GM12872 (cell line): ENCODE results near the gene KIAA1217.

ENCODE experiments used
- TF ChIP-seq, protein P1 (sequence below): IDR thresholded peaks from 3 replicates; pipeline ENCODE4 v1.5.1; 2011; ENCODE audit warnings: low read depth, mild to moderate bottlenecking, low read length, moderate library complexity; ENCODE audit not compliant: insufficient read depth

KIAA1217 gene

DNA sequence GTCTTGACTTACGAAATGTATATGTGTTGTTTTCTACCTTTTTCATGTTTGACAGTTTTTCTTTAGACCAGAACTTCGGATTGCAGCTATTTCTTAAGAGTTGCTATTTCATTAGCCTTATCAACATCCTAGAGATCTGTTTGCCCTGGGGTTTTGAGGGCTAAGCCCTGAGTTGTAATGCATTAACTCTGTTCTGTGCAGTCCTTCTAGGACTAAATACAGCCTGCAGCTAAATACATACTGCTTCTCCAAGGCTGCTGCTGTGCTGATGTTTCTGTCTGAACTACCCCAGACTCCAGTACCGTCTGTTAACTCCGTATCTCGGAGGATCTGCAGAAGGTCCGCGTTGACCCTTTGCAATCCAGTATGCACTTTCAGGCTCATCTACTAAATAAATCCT, 26.5 kb downstream of the KIAA1217 start:
- TF ChIP-seq, protein P1, sequence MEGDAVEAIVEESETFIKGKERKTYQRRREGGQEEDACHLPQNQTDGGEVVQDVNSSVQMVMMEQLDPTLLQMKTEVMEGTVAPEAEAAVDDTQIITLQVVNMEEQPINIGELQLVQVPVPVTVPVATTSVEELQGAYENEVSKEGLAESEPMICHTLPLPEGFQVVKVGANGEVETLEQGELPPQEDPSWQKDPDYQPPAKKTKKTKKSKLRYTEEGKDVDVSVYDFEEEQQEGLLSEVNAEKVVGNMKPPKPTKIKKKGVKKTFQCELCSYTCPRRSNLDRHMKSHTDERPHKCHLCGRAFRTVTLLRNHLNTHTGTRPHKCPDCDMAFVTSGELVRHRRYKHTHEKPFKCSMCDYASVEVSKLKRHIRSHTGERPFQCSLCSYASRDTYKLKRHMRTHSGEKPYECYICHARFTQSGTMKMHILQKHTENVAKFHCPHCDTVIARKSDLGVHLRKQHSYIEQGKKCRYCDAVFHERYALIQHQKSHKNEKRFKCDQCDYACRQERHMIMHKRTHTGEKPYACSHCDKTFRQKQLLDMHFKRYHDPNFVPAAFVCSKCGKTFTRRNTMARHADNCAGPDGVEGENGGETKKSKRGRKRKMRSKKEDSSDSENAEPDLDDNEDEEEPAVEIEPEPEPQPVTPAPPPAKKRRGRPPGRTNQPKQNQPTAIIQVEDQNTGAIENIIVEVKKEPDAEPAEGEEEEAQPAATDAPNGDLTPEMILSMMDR, result no peak

DNA sequence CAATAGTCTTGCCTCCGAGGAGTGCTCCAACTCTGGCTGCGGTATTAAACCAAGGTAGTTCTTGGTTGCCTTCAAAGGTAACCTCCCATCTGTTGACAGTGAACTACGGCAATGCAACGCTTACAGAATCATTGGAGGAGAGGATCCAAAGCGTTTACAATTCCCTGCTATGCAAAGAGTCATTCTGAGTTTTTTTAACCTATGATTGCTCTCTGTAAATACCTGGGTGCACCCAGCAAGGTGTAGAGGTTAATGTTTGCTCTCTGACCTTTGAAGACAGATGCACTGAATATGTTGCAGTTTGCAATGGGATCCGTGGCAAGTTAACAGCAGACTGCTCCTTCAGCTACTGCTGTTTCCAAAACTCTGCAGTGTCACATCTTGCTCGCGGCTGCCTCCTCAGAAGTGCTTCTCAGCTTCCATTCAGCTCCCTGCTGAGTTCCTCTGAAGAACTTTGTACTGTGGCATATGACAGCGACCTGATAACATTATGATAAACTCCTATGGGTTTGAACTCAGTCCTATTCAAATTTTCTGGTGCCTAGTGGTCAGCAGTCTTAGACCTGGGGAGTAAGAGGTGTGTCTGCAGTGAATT, 29.0 kb downstream of the KIAA1217 start:
- TF ChIP-seq, protein P1, result no peak

DNA sequence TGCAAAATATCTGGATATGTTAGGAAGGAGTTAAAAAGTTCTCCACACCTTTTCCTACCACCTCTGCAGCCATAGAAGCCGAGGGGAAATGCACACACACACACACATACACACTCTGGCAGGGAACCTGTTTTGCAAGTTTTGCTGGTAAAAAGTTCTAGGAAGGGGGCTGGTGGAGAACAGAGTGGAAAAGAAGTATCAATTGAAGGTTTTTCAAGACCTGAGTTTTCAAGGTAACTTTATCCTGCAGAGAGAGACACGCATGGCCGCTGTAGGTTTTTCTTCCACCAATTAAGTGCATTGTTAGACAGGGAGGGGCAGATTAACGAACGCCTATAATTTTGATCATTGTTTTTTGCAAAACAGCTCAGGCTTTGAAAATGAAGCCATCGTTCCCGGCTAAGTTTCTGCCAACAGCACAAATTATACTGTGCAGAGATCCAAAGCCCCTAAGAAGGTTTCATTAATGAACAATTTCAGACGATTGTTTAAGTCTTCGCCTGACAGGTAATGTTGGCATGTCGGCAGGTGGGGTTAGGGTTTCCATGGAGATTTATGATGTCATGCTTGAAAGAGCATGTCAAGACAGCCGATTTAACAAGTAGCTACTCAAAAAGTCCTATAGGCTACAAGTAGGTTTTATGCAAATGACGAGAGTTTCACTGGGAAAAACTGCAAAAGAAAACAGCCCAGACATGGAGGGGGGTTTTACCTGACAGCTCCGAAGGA, 29.7 kb downstream of the KIAA1217 start:
- TF ChIP-seq, protein P1, result no peak

DNA sequence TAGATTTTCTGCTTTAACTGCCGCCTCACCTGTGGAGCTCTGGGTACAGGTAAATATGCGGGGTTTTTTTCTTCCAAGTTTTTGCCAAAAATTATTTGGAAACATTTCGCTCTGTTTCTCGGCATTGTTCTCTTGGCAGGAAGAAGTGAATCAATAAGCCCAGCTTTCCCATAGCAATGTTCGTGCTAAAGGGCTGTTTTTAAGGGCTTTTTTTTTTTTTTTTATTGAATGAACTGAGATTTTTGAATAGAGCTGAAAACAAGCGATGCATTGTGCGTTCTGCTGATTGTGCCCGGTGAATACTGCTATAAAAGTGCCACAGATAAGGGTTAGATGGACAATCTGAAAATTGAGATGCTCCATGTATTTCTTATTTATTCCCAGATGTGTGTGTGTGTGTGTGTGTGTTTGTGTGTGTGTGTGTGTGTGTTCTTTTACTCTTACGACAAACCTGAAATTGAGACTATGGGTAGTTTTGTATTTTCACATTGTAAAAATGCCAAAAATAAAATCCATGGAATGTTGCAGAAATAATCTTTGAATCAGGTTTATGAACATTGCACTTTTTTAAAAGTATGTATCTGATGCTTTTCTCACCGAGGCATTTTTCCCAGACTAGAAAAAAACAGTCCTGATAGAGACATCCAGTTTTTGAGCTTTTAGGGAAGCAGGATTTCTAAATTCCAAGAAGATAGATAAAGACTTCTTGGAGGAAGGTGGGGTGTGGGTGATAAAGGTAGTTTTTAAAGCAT, 30.5 kb downstream of the KIAA1217 start:
- TF ChIP-seq, protein P1, result no peak

DNA sequence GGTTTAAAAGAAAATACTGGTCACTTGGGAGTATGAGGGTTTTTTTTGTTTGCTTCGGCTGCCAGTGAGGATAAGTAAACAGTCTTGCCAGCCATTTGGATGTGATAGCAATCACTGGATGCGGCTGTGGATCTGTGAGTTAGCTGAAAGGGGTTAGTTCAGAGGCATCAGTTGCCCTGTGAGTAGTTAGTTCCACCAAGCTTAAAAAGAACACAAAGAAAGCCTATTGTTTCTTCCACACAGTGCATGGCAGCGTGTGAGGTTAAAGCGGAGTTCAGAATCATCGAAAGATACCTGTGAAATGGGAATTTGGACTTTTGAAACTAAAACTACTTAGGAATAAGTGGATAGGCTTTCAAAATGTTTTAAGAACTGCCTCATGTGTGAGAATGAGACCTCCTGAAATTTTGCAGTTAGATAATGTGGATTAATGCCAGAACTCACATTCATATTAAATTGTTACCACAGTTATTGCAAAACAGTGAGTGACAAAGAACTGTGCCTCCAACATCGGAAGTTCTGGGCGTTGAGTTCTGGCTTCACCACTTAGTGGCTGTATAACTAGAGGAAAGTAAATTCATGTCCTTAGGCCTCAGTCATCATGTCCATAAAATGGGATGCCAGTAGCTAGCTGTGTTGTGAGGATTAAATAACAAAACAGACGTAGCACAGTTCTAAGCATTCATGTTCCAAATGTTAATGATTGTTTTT, 31.3 kb downstream of the KIAA1217 start:
- TF ChIP-seq, protein P1, result no peak

DNA sequence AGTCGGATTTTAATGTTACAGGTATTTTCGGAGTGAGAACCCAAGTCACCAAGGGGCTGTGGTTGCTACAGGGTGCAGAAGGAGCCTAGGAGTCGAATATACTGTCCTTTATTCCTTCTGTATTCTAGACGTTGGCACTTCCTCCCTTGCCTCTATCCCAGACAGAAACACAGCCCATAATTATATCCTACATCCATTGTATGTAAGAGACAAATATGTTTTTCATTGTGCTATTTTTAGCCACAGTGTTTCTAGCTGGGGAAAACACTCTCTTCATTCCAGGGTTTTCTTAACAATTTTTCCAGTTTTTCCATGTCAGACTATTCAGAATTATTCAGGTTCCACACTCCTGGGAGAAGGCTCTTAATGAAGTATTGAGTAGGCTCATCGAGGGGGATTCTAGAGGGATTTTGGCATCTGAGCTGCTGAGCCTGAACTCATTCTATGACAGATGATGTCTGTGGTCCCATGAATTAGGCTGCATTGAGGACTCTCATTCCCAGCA, 32.6 kb downstream of the KIAA1217 start:
- TF ChIP-seq, protein P1, result no peak

DNA sequence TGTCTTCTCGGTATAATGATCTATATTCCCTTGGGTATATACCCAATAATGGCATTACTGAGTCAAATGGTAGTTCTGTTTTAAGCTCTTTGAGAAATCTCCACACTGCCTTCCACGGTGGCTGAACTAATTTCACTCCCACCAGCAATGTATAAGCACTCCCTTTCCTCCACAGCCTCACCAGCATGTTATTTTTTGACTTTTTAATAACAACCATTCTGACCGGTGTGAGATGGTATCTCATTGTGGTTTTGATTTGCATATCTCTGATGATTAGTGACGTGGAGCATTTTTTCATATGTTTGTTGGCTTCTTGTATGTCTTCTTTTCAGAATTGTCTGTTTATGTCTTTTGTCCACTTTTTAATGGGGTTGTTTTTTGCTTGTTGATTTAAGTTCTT, 33.6 kb downstream of the KIAA1217 start:
- TF ChIP-seq, protein P1, result no peak
